Measurements from ENCODE around the gene ACSL6.

Gene ACSL6

GRCh38 chr5:131999441-132000240, 11.8 kb downstream of the ACSL6 start:
- DNase-seq (ENCODE audit: low spot score) = no peak

GRCh38 chr5:131999041-131999440, 12.4 kb downstream of the ACSL6 start:
- no peak for DNase-seq (ENCODE audit: low spot score)

- DNase-seq (ENCODE audit: low spot score) = no peak
Measured at GRCh38 chr5:131998431-131999040, 12.9 kb downstream of the ACSL6 start.

- no peak for DNase-seq (ENCODE audit: low spot score)
Measured at GRCh38 chr5:131997727-131998117, 13.7 kb downstream of the ACSL6 start.

- no peak for DNase-seq (ENCODE audit: low spot score)
Measured at GRCh38 chr5:131997026-131997726, 14.3 kb downstream of the ACSL6 start.

GRCh38 chr5:131996210-131997025, 15.0 kb downstream of the ACSL6 start:
- no peak for DNase-seq (ENCODE audit: low spot score)

- no peak for DNase-seq (ENCODE audit: low spot score)
Measured at GRCh38 chr5:131994533-131995226, 16.8 kb downstream of the ACSL6 start.

- DNase-seq (ENCODE audit: low spot score) = no peak
Measured at GRCh38 chr5:131994090-131994489, 17.4 kb downstream of the ACSL6 start.

- no peak for DNase-seq (ENCODE audit: low spot score)
Measured at GRCh38 chr5:131993676-131994075, 17.8 kb downstream of the ACSL6 start.

GRCh38 chr5:131992370-131992769, 19.1 kb downstream of the ACSL6 start:
- no peak for DNase-seq (ENCODE audit: low spot score)

GRCh38 chr5:131991593-131992324, 19.7 kb downstream of the ACSL6 start:
- DNase-seq (ENCODE audit: low spot score) = no peak

- DNase-seq (ENCODE audit: low spot score) = no peak
Measured at GRCh38 chr5:131990716-131991115, 20.7 kb downstream of the ACSL6 start.

- DNase-seq (ENCODE audit: low spot score) = no peak
Measured at GRCh38 chr5:131988601-131989000, 22.9 kb downstream of the ACSL6 start.

GRCh38 chr5:131987251-131987650, 24.2 kb downstream of the ACSL6 start:
- DNase-seq (ENCODE audit: low spot score) = no peak

- no peak for DNase-seq (ENCODE audit: low spot score)
Measured at GRCh38 chr5:131986161-131986912, 25.1 kb downstream of the ACSL6 start.

- DNase-seq (ENCODE audit: low spot score) = no peak
Measured at GRCh38 chr5:131984956-131985665, 26.3 kb downstream of the ACSL6 start.

- no peak for DNase-seq (ENCODE audit: low spot score)
Measured at GRCh38 chr5:131983244-131983771, 28.1 kb downstream of the ACSL6 start.

- DNase-seq (ENCODE audit: low spot score) = no peak
Measured at GRCh38 chr5:131981516-131981915, 29.9 kb downstream of the ACSL6 start.

- no peak for DNase-seq (ENCODE audit: low spot score)
Measured at GRCh38 chr5:131980696-131981095, 30.8 kb downstream of the ACSL6 start.
